ENCODE results near the gene RTL10. TPM values are rescaled to one million over a fixed set of nuclear protein-coding genes. Genes with fewer than 3 reads are reported as not detected.

Gene RTL10
- total RNA-seq, 1 experiment from 2014 or later = 24.4 TPM

DNA sequence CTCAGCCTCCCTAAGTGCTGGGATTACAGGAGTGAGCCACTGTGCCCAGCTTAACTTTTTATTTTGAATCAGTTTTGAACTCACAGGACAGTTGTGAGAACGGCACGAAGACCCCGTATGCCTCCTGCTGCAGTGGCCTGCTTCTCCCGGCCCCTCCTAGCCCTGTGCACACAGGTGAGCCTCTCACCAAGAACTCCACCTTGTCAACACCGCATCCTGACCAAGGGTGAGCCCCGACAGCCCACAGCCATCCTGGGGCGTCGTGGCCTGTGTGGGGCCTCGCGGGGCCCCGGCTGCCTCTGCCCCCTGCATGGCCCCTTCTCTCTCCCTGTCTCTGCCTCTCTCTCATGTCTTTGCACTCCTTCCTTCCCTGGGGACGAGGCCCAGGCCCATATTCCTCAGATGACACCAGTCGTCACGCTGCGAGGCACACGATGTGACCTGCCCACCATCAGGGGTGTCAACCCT lies 38.8 kb downstream of the RTL10 start:
- H3K4ac ChIP-seq (ENCODE audit: low read depth, low read length) = no peak overlapping the region
- Mint-ChIP-seq H3K27ac (peak overlapping the region in 1 of 3 experiments; percentile 90; a peak in 2 of 7 replicates), H3K36me3 (ENCODE audit: insufficient read depth in 1 of 3, low read depth in 3 of 3) (peaks cover 0 to 13% (median 0%) of the 10 kb centered on the region in 3 experiments; a peak in 3 of 7 replicates), H3K4me3 (no peak overlapping the region), H3K9me3 (no peaks in the 10 kb centered on the region), H3K27me3 (ENCODE audit: low read depth) (no peaks in the 10 kb centered on the region), H3K4me1 (peaks cover 0 to 6% of the 10 kb centered on the region in 2 experiments; a peak in 1 of 4 replicates)
- H3T11ph ChIP-seq (ENCODE audit: low read length) = no peak overlapping the region
- H3K79me1 ChIP-seq (ENCODE audit: insufficient read depth, low read depth, low read length, poor library complexity, severe bottlenecking) = no peaks in the 10 kb centered on the region
- H3K4me2 ChIP-seq (ENCODE audit: insufficient read depth, insufficient read length, low read length) = no peak overlapping the region
- H2BK20ac ChIP-seq (ENCODE audit: low read depth, low read length, poor library complexity, severe bottlenecking) = no peak overlapping the region
- H3K4me1 ChIP-seq (ENCODE audit: insufficient read depth, low read length) = no peaks in the 10 kb centered on the region
- no peak overlapping the region for H3K23ac ChIP-seq (ENCODE audit: insufficient read length, low read depth, low read length)
- no peaks in the 10 kb centered on the region for H3K27me3 ChIP-seq (ENCODE audit: insufficient read depth, low read length)
- H3K9me3 ChIP-seq (ENCODE audit: control insufficient read depth, low read depth, low read length) = no peaks in the 10 kb centered on the region
- H3K14ac ChIP-seq (ENCODE audit: insufficient read depth, low read length) = no peak overlapping the region; the same call in 1 of the 2 replicates
- no peak overlapping the region for H2BK5ac ChIP-seq (ENCODE audit: insufficient read length, low read length)
- H2AK5ac ChIP-seq (ENCODE audit: insufficient read length, low read length) = no peak overlapping the region
- H2BK12ac ChIP-seq (ENCODE audit: insufficient read length, low read depth, low read length) = no peak overlapping the region
- H2BK120ac ChIP-seq (ENCODE audit: low read depth, low read length, poor library complexity, severe bottlenecking) = no peak overlapping the region
- WGBS (ENCODE audit: extremely low coverage, insufficient read length, low lambda C conversion rate) = no CpG with 5 or more reads among the region's 16 CpGs
- no peak for DNase-seq
- H4K20me1 ChIP-seq (ENCODE audit: control insufficient read depth, insufficient read depth, insufficient read length) = no peaks in the 10 kb centered on the region
- no peak overlapping the region for H4K5ac ChIP-seq (ENCODE audit: insufficient read length, low read depth, low read length)
- no peak overlapping the region for H2BK15ac ChIP-seq (ENCODE audit: low read depth, low read length)
- H3K9ac ChIP-seq (ENCODE audit: extremely low read depth, insufficient read length, low read length) = no peak overlapping the region
- H2AFZ ChIP-seq (ENCODE audit: low read length) = no peak overlapping the region
- no peak overlapping the region for H3K18ac ChIP-seq (ENCODE audit: insufficient read length, low read depth, low read length)
- no peak for TF ChIP-seq CTCF (conservative IDR thresholded peaks at IDR 0.05)
- H3K79me2 ChIP-seq (ENCODE audit: insufficient read depth, low read length) = no peaks in the 10 kb centered on the region
- no peak overlapping the region for H3K27ac ChIP-seq (ENCODE audit: insufficient read length, low read depth, low read length)
- H4K8ac ChIP-seq (replicated peaks; ENCODE audit: insufficient read length, low read depth, low read length) = no peak overlapping the region
- H4K91ac ChIP-seq (ENCODE audit: insufficient read length, low read depth, low read length) = no peak overlapping the region
- peak overlapping the region; percentile 78 for H3K56ac ChIP-seq (ENCODE audit: insufficient read length, low read depth, low read length)
- H3K23me2 ChIP-seq (ENCODE audit: insufficient read length, low read depth, low read length, poor library complexity, severe bottlenecking) = no peaks in the 10 kb centered on the region

Data from H9 (cell line).